Measurements from ENCODE around the gene DLX4. TPM values are rescaled to one million over a fixed set of nuclear protein-coding genes. Genes with fewer than 3 reads are reported as not detected.

Gene DLX4
- polyA plus RNA-seq, 1 donor from 2014 or later = not detected

- Histone ChIP-seq H3K4me3 (ENCODE audit: low read length) (no peak overlapping the region), H3K36me3 (ENCODE audit: insufficient read depth, low read length) (no peaks in the 10 kb centered on the region), H3K9me3 (ENCODE audit: low read length) (no peaks in the 10 kb centered on the region), H3K79me2 (replicated peaks; ENCODE audit: insufficient read depth, low read length) (no peaks in the 10 kb centered on the region), H3K27me3 (ENCODE audit: insufficient read depth, low read depth, low read length) (peaks cover 49% of the 10 kb centered on the region), H3K4me2 (ENCODE audit: low read length) (no peak overlapping the region), H3K9me2 (ENCODE audit: insufficient read depth, low read length) (no peaks in the 10 kb centered on the region), H3K9ac (ENCODE audit: low read length) (no peak overlapping the region), H4K20me1 (ENCODE audit: insufficient read depth) (no peaks in the 10 kb centered on the region), H3K27ac (ENCODE audit: low read length) (no peak overlapping the region), H2AFZ (ENCODE audit: low read depth, low read length) (no peak overlapping the region), H3F3A (ENCODE audit: insufficient read depth, low read length, poor library complexity, severe bottlenecking) (no peaks in the 10 kb centered on the region)
- TF ChIP-seq SMC3 (conservative IDR thresholded peaks at IDR 0.05; ENCODE audit: poor library complexity) (no peak), POLR2AphosphoS5 (IDR thresholded peaks at IDR 0.05) (no peak), TAF1 (IDR thresholded peaks at IDR 0.05; ENCODE audit: low read depth) (no peak), RAD21 (conservative IDR thresholded peaks at IDR 0.05) (no peak), MXI1 (conservative IDR thresholded peaks at IDR 0.05; ENCODE audit: poor library complexity, severe bottlenecking) (no peak), EZH2 (IDR thresholded peaks at IDR 0.05; ENCODE audit: borderline replicate concordance, insufficient read depth, low read length, poor library complexity, severe bottlenecking) (no peak), CTCF (IDR thresholded peaks at IDR 0.05; ENCODE audit: poor library complexity, severe bottlenecking) (no peak), EP300 (conservative IDR thresholded peaks at IDR 0.05; ENCODE audit: poor library complexity, severe bottlenecking) (no peak), REST (IDR thresholded peaks at IDR 0.05; ENCODE audit: borderline replicate concordance) (no peak)
Measured at GRCh38 chr17:49976163-49976827, 7.3 kb downstream of the DLX4 start.

GRCh38 chr17:49976828-49977202, 7.8 kb downstream of the DLX4 start:
- no peak overlapping the region for H3K4me2 ChIP-seq (ENCODE audit: low read length)
- no peak overlapping the region for H2AFZ ChIP-seq (ENCODE audit: low read depth, low read length)
- H4K20me1 ChIP-seq (ENCODE audit: insufficient read depth) = no peaks in the 10 kb centered on the region
- H3F3A ChIP-seq (ENCODE audit: insufficient read depth, low read length, poor library complexity, severe bottlenecking) = no peaks in the 10 kb centered on the region
- H3K9me2 ChIP-seq (ENCODE audit: insufficient read depth, low read length) = no peaks in the 10 kb centered on the region
- H3K9me3 ChIP-seq (ENCODE audit: low read length) = no peaks in the 10 kb centered on the region
- peaks cover 43% of the 10 kb centered on the region for H3K27me3 ChIP-seq (ENCODE audit: insufficient read depth, low read depth, low read length)
- no peak overlapping the region for H3K4me3 ChIP-seq (ENCODE audit: low read length)
- no peaks in the 10 kb centered on the region for H3K79me2 ChIP-seq (replicated peaks; ENCODE audit: insufficient read depth, low read length)
- H3K27ac ChIP-seq (ENCODE audit: low read length) = no peak overlapping the region
- H3K36me3 ChIP-seq (ENCODE audit: insufficient read depth, low read length) = no peaks in the 10 kb centered on the region
- TF ChIP-seq TAF1 (IDR thresholded peaks at IDR 0.05; ENCODE audit: low read depth) (no peak), CTCF (IDR thresholded peaks at IDR 0.05; ENCODE audit: poor library complexity, severe bottlenecking) (no peak), EP300 (conservative IDR thresholded peaks at IDR 0.05; ENCODE audit: poor library complexity, severe bottlenecking) (no peak), REST (IDR thresholded peaks at IDR 0.05; ENCODE audit: borderline replicate concordance) (no peak), POLR2AphosphoS5 (IDR thresholded peaks at IDR 0.05) (no peak), MXI1 (conservative IDR thresholded peaks at IDR 0.05; ENCODE audit: poor library complexity, severe bottlenecking) (no peak), RAD21 (conservative IDR thresholded peaks at IDR 0.05) (no peak), EZH2 (IDR thresholded peaks at IDR 0.05; ENCODE audit: borderline replicate concordance, insufficient read depth, low read length, poor library complexity, severe bottlenecking) (no peak), SMC3 (conservative IDR thresholded peaks at IDR 0.05; ENCODE audit: poor library complexity) (no peak)
- H3K9ac ChIP-seq (ENCODE audit: low read length) = no peak overlapping the region
